ENCODE measurements around the gene INVS.

The INVS gene

GRCh38 chr9:100096378-100096916, 2.6 kb upstream of the INVS start:
- Histone ChIP-seq H3K27ac (no peak overlapping the region), H3K27me3 (ENCODE audit: control insufficient read depth, insufficient read depth, low read length) (no peaks in the 10 kb centered on the region), H3K9ac (no peak overlapping the region), H3K4me2 (ENCODE audit: low read length) (no peak overlapping the region), H3K4me3 (ENCODE audit: low read depth, low read length) (no peak overlapping the region), H3K79me2 (peaks cover 11% of the 10 kb centered on the region), H2AFZ (no peak overlapping the region), H3K9me3 (ENCODE audit: control insufficient read depth, low read length) (no peaks in the 10 kb centered on the region), H3K36me3 (ENCODE audit: control insufficient read depth, insufficient read depth, low read length) (no peaks in the 10 kb centered on the region), H3K4me1 (no peaks in the 10 kb centered on the region)
- TF ChIP-seq CTCF (IDR thresholded peaks at IDR 0.05), result no peak

- Histone ChIP-seq H3K36me3 (ENCODE audit: control insufficient read depth, insufficient read depth, low read length) (no peaks in the 10 kb centered on the region), H3K4me1 (no peaks in the 10 kb centered on the region), H3K79me2 (peaks cover 8% of the 10 kb centered on the region), H3K4me2 (ENCODE audit: low read length) (peak overlapping the region; percentile 81), H3K27ac (peak overlapping the region; percentile 81), H3K27me3 (ENCODE audit: control insufficient read depth, insufficient read depth, low read length) (no peaks in the 10 kb centered on the region), H3K9me3 (ENCODE audit: control insufficient read depth, low read length) (no peaks in the 10 kb centered on the region), H2AFZ (peak overlapping the region; percentile 71), H3K4me3 (ENCODE audit: low read depth, low read length) (peak overlapping the region; percentile 78), H3K9ac (peak overlapping the region; percentile 61)
- no peak for TF ChIP-seq CTCF (IDR thresholded peaks at IDR 0.05)
Observed at GRCh38 chr9:100098046-100098886, 777 bp upstream of the INVS start.

- H3K4me1 ChIP-seq, result no peaks in the 10 kb centered on the region
- no peaks in the 10 kb centered on the region for H3K9me3 ChIP-seq (ENCODE audit: control insufficient read depth, low read length)
- peaks cover 3% of the 10 kb centered on the region for H3K79me2 ChIP-seq
- no peaks in the 10 kb centered on the region for H3K27me3 ChIP-seq (ENCODE audit: control insufficient read depth, insufficient read depth, low read length)
- H3K4me3 ChIP-seq (ENCODE audit: low read depth, low read length), result peak overlapping the region; percentile 78
- H3K9ac ChIP-seq, result peak overlapping the region; percentile 67
- H3K27ac ChIP-seq, result peak overlapping the region; percentile 81
- peak overlapping the region; percentile 77 for H3K4me2 ChIP-seq (ENCODE audit: low read length)
- peak overlapping the region; percentile 90 for H2AFZ ChIP-seq
- no peak for TF ChIP-seq CTCF (IDR thresholded peaks at IDR 0.05)
- no peaks in the 10 kb centered on the region for H3K36me3 ChIP-seq (ENCODE audit: control insufficient read depth, insufficient read depth, low read length)
Observed at GRCh38 chr9:100099722-100100042, 639 bp downstream of the INVS start.

- no peaks in the 10 kb centered on the region for H3K27me3 ChIP-seq (ENCODE audit: control insufficient read depth, insufficient read depth, low read length)
- no peak overlapping the region for H2AFZ ChIP-seq
- peak overlapping the region; percentile 81 for H3K27ac ChIP-seq
- H3K4me1 ChIP-seq, result no peaks in the 10 kb centered on the region
- H3K9me3 ChIP-seq (ENCODE audit: control insufficient read depth, low read length), result no peaks in the 10 kb centered on the region
- TF ChIP-seq CTCF (IDR thresholded peaks at IDR 0.05), result no peak
- peaks cover 2% of the 10 kb centered on the region for H3K79me2 ChIP-seq
- peak overlapping the region; percentile 77 for H3K4me2 ChIP-seq (ENCODE audit: low read length)
- peak overlapping the region; percentile 67 for H3K9ac ChIP-seq
- H3K36me3 ChIP-seq (ENCODE audit: control insufficient read depth, insufficient read depth, low read length), result no peaks in the 10 kb centered on the region
- peak overlapping the region; percentile 78 for H3K4me3 ChIP-seq (ENCODE audit: low read depth, low read length)
Observed at GRCh38 chr9:100100146-100100667, 1.2 kb downstream of the INVS start.

Data from parathyroid adenoma (tissue), 2 donors.